ENCODE results near the gene PKP1. TPM values are rescaled to one million over a fixed set of nuclear protein-coding genes. Genes with fewer than 3 reads are reported as not detected.

The PKP1 gene
- total and polyA plus RNA-seq, 2 of the 4 experiments (the other 2 are of a cell fraction), result 0.18 to 0.36 TPM

DNA sequence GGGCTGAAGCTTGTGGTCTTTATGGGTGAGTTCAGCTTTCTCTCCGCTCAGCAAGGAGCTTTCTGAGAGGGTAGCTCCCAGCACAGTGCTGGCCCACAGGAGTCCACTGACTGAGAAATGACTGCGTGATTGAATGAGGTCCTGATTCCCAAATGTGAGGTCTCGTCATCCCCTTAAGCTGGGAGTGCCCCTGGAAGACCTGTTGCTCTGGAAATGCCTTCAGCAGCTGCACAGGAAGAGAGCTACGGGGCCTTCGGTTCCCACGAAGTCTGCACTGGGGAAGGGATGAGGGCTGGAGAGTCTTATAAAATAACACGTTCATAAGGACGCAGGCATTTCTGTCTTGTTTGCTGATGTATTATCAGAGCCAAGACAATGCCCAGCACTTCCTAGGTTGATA is 80.2 kb downstream of the PKP1 start:
- BruUV-seq (replicated peaks), result no TSS peak
- Histone ChIP-seq H2AK5ac (ENCODE audit: low read depth, low read length) (no peak overlapping the region), H3K9me3 (ENCODE audit: control insufficient read depth, insufficient read depth, low read length) (no peaks in the 10 kb centered on the region), H2BK120ac (ENCODE audit: low read depth, low read length) (no peak overlapping the region), H3K14ac (replicated peaks; ENCODE audit: low read depth, low read length) (no peak overlapping the region), H3K4me2 (ENCODE audit: low read depth, low read length) (no peak overlapping the region), H3K56ac (ENCODE audit: extremely low read depth, insufficient read depth, low read length) (no peak overlapping the region), H4K91ac (ENCODE audit: insufficient read depth, low read depth, low read length) (no peak overlapping the region), H3K4me1 (ENCODE audit: control insufficient read depth, insufficient read depth, low read length) (no peaks in the 10 kb centered on the region), H3K4ac (ENCODE audit: low read depth, low read length) (no peak overlapping the region), H3K27me3 (ENCODE audit: control insufficient read depth, insufficient read depth, low read length) (peaks cover 72% of the 10 kb centered on the region), H2AK9ac (replicated peaks; ENCODE audit: low read depth, low read length, poor library complexity) (no peak overlapping the region), H3K23ac (ENCODE audit: low read depth, low read length) (no peak overlapping the region), H3K9ac (ENCODE audit: low read depth, low read length) (no peak overlapping the region), H4K20me1 (ENCODE audit: insufficient read depth, low read length) (no peaks in the 10 kb centered on the region; the same call in 1 of the 2 replicates), H3K9me1 (ENCODE audit: insufficient read depth, low read length) (no peaks in the 10 kb centered on the region), H3K27ac (ENCODE audit: insufficient read depth, low read length) (no peak overlapping the region), H3K18ac (ENCODE audit: low read depth, low read length) (no peak overlapping the region), H4K8ac (ENCODE audit: low read depth in 2 of 2, low read length in 2 of 2) (no peak overlapping the region), H2AFZ (replicated peaks; ENCODE audit: low read length, poor library complexity) (no peak overlapping the region), H2BK15ac (ENCODE audit: low read depth, low read length) (no peak overlapping the region), H2BK5ac (ENCODE audit: low read depth, low read length, poor library complexity, severe bottlenecking) (no peak overlapping the region), H3K4me3 (ENCODE audit: insufficient read depth, low read depth, low read length) (no peak overlapping the region), H2BK20ac (ENCODE audit: low read depth, low read length) (no peak overlapping the region), H3K36me3 (ENCODE audit: control insufficient read depth, insufficient read depth, low read length) (no peaks in the 10 kb centered on the region), H3K79me1 (ENCODE audit: low read depth in 1 of 2, low read length in 2 of 2) (no peaks in the 10 kb centered on the region), H4K5ac (ENCODE audit: low read depth, low read length) (no peak overlapping the region)
- intact Hi-C loops (cut with micrococcal nuclease) (no loop called here), dilution Hi-C loops (cut with HindIII; ENCODE audit: low sequenced_read_pairs, unreplicated experiment) (no loop called here), in situ Hi-C loops (cut with MboI; ENCODE audit: low sequenced_read_pairs) (no loop called here)
- ATAC-seq (ENCODE audit: low read depth) (no peak), DNase-seq (no peak)
- ChIA-PET CTCF (interaction anchor here (1.1 to 1.2 kb wide), 2 partner anchors 15 to 109 kb away, joined by 4 to 6 read pairs; no protein-coding TSS in a partner anchor), POLR2A (ENCODE audit: unreplicated experiment) (no interaction called here)
- 59% methylated on average over 6 of the region's 8 CpGs; no CpG with 5 or more reads in 1 of the 2 experiments for WGBS, 2 experiments (ENCODE audit: extremely low coverage in 2 of 2, insufficient read length in 1 of 2)
- TF ChIP-seq RAD21 (IDR thresholded peaks at IDR 0.05; ENCODE audit: low read length), result no peak
- no peak for TF ChIP-seq SMC3 (IDR thresholded peaks at IDR 0.05; ENCODE audit: low read depth, low read length)
- no peak for TF ChIP-seq BHLHE40 (IDR thresholded peaks at IDR 0.05; ENCODE audit: low read depth, low read length)
- no peak for TF ChIP-seq NFE2L2 (IDR thresholded peaks at IDR 0.05; ENCODE audit: low read depth, low read length)
- no peak for TF ChIP-seq RFX5 (IDR thresholded peaks at IDR 0.05; ENCODE audit: low read depth, low read length)
- TF ChIP-seq, protein P1, sequence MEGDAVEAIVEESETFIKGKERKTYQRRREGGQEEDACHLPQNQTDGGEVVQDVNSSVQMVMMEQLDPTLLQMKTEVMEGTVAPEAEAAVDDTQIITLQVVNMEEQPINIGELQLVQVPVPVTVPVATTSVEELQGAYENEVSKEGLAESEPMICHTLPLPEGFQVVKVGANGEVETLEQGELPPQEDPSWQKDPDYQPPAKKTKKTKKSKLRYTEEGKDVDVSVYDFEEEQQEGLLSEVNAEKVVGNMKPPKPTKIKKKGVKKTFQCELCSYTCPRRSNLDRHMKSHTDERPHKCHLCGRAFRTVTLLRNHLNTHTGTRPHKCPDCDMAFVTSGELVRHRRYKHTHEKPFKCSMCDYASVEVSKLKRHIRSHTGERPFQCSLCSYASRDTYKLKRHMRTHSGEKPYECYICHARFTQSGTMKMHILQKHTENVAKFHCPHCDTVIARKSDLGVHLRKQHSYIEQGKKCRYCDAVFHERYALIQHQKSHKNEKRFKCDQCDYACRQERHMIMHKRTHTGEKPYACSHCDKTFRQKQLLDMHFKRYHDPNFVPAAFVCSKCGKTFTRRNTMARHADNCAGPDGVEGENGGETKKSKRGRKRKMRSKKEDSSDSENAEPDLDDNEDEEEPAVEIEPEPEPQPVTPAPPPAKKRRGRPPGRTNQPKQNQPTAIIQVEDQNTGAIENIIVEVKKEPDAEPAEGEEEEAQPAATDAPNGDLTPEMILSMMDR (conservative IDR thresholded peaks at IDR 0.05; ENCODE audit: low read depth, low read length), result no peak
- no peak for TF ChIP-seq FOS (IDR thresholded peaks at IDR 0.05; ENCODE audit: low read depth, low read length)
- no peak for TF ChIP-seq MAFK (IDR thresholded peaks at IDR 0.05; ENCODE audit: low read depth, low read length)
- TF ChIP-seq RCOR1 (IDR thresholded peaks at IDR 0.05; ENCODE audit: insufficient replicate concordance, low read length), result no peak
- no peak for TF ChIP-seq ELK1 (IDR thresholded peaks at IDR 0.05; ENCODE audit: borderline replicate concordance, low read depth, low read length)
- TF ChIP-seq, protein P2, sequence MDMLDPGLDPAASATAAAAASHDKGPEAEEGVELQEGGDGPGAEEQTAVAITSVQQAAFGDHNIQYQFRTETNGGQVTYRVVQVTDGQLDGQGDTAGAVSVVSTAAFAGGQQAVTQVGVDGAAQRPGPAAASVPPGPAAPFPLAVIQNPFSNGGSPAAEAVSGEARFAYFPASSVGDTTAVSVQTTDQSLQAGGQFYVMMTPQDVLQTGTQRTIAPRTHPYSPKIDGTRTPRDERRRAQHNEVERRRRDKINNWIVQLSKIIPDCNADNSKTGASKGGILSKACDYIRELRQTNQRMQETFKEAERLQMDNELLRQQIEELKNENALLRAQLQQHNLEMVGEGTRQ (IDR thresholded peaks at IDR 0.05; ENCODE audit: low read depth, low read length), result no peak

Measured in IMR-90 (cell line).